ENCODE data around the gene PRPF38B.
"Not testable (repeated sequence)": the region's sequence is repeated elsewhere in the genome, so short reads cannot be mapped to it uniquely, and the experiment has no call there.

The PRPF38B gene

GRCh38 chr1:108679586-108680213 is 12.4 kb upstream of the PRPF38B start:
- no peak for DNase-seq (ENCODE audit: low read depth)

DNA sequence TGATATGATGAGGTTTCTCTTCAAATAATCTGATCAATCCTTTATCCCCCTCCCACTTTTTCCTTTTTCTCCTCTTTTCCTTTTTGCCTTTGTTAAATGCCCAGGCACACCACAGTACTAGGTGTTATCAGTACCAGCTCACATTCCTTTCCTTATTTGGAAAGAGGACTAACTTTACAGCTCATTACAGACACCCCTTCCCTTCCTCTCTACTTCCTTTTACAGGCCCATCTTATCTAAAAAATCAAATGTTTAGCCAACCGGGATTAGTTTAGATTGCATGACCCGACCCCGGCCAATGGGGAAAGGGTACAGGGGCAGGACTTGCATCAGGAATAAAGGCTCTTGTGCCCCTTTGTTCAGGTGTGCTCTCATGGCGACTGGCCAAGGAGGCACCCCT is 10.4 kb upstream of the PRPF38B start:
- not testable (repeated sequence) for DNase-seq (ENCODE audit: low read depth)

- DNase-seq (ENCODE audit: low read depth), result no peak
Observed at GRCh38 chr1:108685529-108685928, 6.6 kb upstream of the PRPF38B start.

DNA sequence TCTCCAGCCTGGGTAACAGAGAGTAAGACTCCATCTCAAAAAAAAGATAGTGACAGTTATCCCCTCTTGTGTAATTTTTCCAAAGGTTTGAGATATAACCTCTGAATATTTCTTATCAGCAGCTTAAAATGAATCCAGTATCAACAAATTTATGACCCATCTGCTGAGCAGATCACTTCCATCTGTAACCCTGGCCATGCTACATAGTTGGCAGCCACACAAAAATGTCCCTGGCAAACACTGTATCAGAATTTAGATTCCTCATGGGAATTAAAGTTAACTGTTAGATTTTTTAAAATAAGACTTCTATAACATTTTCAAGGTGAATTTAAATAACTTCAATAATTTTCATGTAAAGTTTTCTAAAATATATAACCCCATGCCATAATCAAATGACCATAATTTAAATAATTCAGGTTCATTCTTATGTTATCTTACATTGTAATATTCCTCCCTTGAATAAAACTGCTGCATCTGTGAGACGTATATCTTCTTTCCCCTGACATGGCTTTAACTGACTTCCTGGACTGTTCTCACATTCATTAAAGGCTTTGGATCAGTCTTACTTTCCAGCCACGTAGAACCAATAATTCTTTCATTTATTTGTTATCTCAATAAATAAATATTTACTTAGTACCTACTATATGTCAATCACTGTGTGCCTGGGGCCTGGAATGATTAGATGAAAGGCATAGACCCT is 5.3 kb upstream of the PRPF38B start:
- no peak for DNase-seq (ENCODE audit: low read depth)

DNA sequence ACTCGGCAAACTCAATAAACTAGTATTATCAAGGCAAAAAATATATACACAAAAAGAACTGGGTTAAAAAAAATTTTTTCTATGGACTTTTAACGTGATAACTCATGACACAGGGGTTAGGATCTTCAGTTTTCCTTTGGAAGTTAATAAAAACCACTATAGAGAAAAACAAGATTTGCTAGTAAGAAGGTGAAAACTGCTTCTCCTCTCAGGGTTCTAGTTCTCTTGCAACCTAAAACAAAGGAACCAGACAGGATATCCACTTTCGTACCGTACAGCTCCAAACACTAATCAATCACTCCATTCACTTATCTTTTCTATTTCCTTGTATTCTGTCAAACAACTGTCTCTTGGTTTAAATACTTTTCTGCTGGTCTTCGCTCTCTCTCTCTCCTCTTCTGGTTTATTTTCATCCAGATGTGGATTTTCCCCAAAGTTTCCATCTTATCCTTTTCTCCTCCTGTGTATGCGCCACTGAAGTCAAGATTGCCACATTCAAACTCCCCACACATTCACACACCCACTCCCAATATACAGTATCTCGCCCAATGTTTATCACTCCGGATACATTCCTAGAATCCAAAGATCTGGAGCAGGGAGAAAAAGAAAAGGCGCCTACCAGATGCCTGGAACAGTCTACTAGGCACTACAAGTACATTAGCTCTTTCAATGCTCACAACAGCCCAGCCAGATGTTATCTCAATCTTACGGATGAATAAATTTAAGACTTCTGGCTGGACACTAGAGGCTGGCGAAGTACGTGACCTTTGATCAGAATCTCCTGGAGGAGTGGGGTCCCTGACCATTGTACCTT is 775 bp upstream of the PRPF38B start:
- DNase-seq (ENCODE audit: low read depth), result no peak

DNA sequence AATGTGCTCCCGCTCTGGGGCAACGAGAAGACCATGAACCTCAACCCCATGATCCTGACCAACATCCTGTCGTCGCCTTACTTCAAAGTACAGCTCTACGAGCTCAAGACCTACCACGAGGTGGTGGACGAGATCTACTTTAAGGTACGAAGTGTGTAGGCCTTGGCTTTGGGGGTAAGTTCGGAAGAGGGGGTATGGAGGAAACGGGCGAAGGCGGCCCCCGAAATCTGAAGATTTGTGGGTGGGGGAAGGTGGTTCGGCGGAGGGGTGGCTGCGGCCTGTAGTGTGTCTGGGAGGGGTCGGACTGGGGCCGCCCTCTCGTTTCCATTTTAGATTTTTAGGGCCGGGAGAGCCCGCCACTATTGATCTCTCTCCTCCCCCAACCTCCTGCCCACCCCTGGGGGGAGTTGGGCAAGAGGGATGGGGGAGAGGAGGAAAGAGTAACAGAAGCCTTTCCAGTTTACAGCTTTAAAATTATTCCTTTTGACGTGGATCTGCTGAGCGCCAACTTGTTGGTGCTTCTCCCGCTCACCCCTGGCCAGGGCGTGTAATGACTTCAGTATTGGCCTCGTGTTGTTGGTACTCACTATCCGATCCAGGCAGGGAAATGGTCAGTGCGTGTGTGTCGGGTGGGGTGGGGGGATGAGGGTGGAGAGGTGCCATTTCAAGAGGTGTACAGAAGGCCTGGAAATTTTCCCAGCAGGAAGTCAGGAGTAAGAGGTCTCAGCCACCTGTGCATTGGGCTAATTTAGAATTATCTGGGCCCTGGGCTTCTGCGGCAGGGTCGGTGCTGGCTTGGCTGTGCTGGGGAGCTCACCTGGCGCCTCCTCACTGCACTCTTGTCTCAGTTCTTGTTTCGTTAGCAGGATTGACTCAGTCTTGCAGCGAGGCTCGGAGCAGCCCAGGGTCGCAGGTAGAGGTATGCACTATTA is 880 bp downstream of the PRPF38B start:
- peak; percentile 55 for DNase-seq (ENCODE audit: low read depth)

GRCh38 chr1:108695535-108695934 is 3.4 kb downstream of the PRPF38B start:
- DNase-seq (ENCODE audit: low read depth), result no peak

DNA sequence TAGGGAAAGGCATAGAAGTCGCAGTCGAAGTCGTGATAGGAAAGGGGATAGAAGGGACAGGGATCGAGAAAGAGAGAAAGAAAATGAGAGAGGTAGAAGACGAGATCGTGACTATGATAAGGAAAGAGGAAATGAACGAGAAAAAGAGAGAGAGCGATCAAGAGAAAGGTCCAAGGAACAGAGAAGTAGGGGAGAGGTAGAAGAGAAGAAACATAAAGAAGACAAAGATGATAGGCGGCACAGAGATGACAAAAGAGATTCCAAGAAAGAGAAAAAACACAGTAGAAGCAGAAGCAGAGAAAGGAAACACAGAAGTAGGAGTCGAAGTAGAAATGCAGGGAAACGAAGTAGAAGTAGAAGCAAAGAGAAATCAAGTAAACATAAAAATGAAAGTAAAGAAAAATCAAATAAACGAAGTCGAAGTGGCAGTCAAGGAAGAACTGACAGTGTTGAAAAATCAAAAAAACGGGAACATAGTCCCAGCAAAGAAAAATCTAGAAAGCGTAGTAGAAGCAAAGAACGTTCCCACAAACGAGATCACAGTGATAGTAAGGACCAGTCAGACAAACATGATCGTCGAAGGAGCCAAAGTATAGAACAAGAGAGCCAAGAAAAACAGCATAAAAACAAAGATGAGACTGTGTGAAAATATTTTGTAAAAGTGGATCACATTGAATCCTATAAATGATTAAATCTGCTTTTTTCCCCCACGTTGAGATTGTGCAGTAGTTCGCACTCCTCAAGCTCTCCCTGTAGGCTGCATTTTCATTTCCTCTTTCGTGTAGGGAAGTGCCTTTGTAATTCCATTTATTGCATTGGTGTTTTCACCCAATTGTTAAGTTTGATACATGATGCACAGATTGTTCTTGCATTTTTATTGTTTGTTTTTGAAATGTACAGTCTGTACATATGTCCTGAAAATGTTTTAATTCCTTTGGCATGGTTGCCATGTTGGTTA is 7.5 kb downstream of the PRPF38B start:
- no peak for DNase-seq (ENCODE audit: low read depth)

- DNase-seq (ENCODE audit: low read depth), result no peak
Observed at GRCh38 chr1:108701176-108701849, 9.2 kb downstream of the PRPF38B start.

DNA sequence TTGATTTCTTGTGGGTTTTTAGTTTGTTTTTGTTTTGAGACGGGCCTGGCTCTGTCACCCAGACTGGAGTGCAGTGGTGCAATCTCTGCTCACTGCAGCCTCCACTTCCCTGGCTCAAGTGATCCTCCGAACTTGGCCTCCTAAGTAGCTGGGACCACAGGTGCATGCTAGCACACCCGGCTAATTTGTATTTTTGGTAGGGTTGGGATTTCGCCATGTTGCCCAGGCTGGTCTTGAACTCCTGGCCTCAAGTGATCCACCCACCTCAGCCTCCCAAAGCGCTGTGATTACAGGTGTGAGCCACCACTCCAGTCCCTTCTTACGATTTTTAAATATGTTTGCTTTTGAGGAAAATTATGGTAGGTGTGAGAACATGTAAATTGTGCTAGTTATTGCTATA is 10.0 kb downstream of the PRPF38B start:
- not testable (repeated sequence) for DNase-seq (ENCODE audit: low read depth)

DNA sequence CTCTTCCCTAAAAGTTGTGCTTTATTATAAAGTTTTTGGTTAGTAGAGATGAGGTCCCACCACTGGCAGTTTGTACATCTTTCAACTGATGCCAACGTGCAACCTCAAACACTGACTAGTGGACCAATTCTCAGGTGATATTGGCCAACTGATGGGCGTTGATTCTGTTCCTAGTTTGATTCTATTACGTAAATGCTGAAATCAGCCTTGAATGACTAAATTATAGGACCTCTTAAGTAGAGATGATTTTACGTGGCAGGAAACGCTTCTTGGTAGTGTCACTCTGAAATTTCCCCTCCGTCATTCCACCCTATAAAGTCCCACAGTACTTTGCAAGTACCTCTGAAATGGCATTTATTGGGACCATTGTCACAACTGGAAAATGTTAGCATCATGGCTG is 11.8 kb downstream of the PRPF38B start:
- no peak for DNase-seq (ENCODE audit: low read depth)

- no peak for DNase-seq (ENCODE audit: low read depth)
Observed at GRCh38 chr1:108704496-108704895, 12.4 kb downstream of the PRPF38B start.

DNA sequence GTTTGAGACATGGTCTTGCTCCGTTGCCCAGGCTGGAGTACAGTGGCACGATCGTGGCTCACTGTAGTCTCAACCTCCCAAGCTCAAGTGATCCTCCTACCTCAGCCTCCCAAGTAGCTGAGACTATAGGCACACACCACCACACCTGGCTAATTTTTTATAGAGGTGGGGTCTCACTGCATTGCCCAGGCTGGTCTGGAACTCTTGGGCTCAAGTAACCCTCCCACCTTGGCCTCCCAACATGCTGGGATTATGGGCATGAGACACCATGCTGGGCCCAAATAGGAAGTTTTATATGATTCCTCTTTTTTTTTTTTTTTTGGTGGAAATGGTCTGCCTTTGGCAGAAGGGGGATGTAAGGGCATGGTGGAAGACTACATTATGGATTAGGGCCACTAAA is 14.5 kb downstream of the PRPF38B start:
- no peak for DNase-seq (ENCODE audit: low read depth)

GRCh38 chr1:108708691-108709660 is 16.9 kb downstream of the PRPF38B start:
- DNase-seq (ENCODE audit: low read depth), result peak; percentile 46

- DNase-seq (ENCODE audit: low read depth), result no peak
Observed at GRCh38 chr1:108712606-108713150, 20.6 kb downstream of the PRPF38B start, which contains the start of gene FNDC7. Gene FNDC7, plus strand, starts transcription at chr1:108712908. Its CDS starts 26 bp downstream, at chr1:108712934.

DNA sequence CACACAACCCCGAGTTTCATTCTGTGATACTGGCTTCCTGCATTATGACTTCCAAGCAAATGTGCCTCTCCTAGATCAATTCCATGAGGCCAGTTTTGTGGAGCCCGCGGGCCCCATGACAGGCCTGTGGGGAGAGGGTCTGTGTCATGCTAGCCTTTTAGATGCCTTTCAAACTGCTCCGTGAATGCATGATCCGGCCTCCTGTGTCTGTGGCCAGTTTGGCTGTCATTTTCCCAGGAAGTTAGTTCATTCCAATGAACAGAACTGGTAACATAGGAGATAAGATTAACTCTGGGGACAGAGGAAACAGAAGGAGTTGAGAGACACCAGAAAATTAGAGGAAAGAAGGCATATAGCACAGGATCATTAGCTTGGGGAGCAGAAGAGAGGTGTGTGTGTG is 23.8 kb downstream of the PRPF38B start:
- DNase-seq (ENCODE audit: low read depth), result no peak

DNA sequence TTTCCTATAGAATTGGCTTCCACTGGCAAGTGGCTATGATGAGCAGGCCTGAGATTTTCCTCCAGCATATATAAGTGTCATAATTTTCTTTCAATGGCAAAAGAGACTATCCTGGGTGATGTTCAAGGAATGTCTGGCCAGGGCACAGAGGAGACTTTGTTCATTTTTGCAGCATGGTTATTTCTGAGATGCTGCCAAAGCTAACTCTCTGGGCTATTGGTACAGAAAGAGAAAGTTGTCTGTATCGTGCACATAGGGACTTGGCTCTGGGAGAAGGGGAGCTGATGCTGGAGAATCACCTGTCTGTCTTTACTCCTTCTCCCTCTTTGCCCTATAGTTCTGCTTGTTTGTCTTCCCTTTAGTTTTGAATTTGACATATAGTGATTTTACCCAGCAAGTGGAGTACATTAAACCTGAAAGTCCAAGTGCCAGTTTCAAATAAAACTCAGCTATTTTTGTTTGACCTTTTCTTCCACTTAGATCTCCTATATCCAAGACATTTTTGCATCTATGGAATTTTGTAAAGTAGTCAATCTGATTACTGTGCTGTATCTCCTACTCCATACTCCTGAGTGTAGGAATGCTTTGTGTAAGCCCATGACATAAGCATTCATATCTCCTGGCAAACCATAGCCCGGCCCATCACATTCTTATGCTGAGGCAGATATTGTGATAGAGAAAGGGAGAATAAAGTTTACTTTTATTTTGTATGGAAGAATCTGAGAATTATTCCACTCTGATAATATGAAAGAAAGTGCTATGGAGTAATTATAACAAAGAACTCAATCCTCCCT is 24.5 kb downstream of the PRPF38B start:
- no peak for DNase-seq (ENCODE audit: low read depth)

All from stimulated activated CD8-positive, alpha-beta memory T cell treated with anti-CD3 and anti-CD28 coated beads, Interleukin-15, amount 100 ng/mL, for 1 hour (primary cell).